IPS-15b (cell line): Measurements from ENCODE around the gene RPL39L.
A peak's percentile ranks its signal among the peaks of the same experiment; 100 is the strongest.
"Not testable (repeated sequence)": the region's sequence is repeated elsewhere in the genome, so short reads cannot be mapped to it uniquely, and the experiment has no call there.

Source experiments
- H3K27me3 ChIP-seq: one replicate; pipeline ENCODE4 v1.6.1; 2013; ENCODE audit warnings: low read length; ENCODE audit not compliant: control insufficient read depth, insufficient read depth
- H3K36me3 ChIP-seq: one replicate; pipeline ENCODE4 v1.6.1; 2013; ENCODE audit warnings: low read length; ENCODE audit not compliant: control insufficient read depth, insufficient read depth
- H3K4me1 ChIP-seq: one replicate; pipeline ENCODE4 v1.6.1; 2013; ENCODE audit warnings: mild to moderate bottlenecking, low read length; ENCODE audit not compliant: control insufficient read depth, insufficient read depth
- H3K4me3 ChIP-seq: one replicate; pipeline ENCODE4 v1.5.1; 2013; ENCODE audit warnings: low read depth, low read length
- H3K9ac ChIP-seq: one replicate; pipeline ENCODE4 v1.6.1; 2013; ENCODE audit warnings: low read depth, mild to moderate bottlenecking, low read length
- H3K9me3 ChIP-seq: one replicate; pipeline ENCODE4 v1.6.1; 2013; ENCODE audit warnings: mild to moderate bottlenecking, low read length; ENCODE audit not compliant: control insufficient read depth, insufficient read depth

Gene RPL39L

DNA sequence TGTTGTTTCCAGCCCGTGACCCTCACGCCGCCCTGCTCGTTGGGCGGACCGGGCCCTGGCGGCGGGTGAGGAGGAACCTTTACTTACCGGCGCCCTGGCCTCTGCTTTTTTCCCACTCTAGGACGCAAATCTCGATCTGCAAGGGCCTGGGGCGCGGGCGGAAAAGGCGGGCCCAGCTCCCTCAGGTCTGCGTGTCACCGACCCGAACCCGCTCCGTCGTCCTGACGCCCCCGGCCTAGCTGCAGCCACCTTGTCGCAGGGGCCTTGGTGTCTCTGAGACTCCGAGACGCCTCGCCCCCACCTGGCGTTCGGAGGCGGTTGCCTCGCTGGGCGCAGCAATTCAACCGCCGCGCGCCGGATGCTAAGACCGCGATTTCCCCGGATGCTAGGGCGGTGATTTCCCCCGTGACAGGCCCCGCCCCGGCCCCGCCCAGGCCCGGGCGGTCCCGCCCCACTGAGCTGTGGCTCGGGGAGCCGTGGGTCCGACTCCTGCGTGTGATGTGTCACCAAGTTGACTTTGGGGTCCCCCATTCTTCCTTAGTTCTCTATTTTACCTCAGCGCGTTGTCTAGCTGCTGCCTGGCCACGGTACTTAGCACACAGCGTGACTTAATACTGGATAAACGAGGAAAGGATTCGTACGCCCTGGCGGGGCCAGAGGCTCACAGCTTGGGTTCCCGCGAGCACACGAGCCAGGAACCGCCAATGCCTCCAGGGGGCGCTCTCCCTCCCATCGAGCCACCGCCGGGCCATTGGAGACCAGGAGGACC is at the start of gene RPL39L:
RPL39L (minus strand) TSS at position 371 of the 769 bp plus-strand sequence. CDS start 18,196 bp downstream, outside the sequence.
- Histone ChIP-seq H3K4me3 (peak within 1 kb of the TSS; percentile 89), H3K27me3 (no peaks in the 10 kb centered on the region), H3K9me3 (no peaks in the 10 kb centered on the region), H3K4me1 (peaks cover 3% of the 10 kb centered on the region), H3K9ac (peak within 1 kb of the TSS; percentile 87), H3K36me3 (no peaks in the 10 kb centered on the region)

DNA sequence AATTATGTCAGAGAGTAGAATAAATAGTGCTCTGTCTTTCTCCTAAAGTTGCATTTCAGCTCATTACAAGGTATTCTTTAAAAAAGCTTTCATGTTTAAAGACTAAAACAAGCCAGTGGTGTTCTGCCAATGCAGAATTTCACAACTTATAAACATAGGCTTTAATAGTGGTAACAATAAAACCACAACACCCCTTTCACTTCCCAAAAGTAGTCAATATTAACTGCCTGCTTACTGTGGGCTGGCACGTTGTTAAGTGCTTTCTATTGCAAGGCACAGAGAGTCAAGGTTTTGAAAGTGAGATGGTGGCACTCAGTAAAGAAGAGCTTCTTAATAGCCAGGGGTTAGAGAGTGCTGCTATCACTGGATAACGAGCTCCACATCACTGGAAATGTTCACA is 49.6 kb upstream of the RPL39L start:
- Histone ChIP-seq H3K36me3 (no peaks in the 10 kb centered on the region), H3K9ac (no peak overlapping the region), H3K27me3 (no peaks in the 10 kb centered on the region), H3K4me3 (no peak overlapping the region), H3K9me3 (no peaks in the 10 kb centered on the region), H3K4me1 (peaks cover 25% of the 10 kb centered on the region)

DNA sequence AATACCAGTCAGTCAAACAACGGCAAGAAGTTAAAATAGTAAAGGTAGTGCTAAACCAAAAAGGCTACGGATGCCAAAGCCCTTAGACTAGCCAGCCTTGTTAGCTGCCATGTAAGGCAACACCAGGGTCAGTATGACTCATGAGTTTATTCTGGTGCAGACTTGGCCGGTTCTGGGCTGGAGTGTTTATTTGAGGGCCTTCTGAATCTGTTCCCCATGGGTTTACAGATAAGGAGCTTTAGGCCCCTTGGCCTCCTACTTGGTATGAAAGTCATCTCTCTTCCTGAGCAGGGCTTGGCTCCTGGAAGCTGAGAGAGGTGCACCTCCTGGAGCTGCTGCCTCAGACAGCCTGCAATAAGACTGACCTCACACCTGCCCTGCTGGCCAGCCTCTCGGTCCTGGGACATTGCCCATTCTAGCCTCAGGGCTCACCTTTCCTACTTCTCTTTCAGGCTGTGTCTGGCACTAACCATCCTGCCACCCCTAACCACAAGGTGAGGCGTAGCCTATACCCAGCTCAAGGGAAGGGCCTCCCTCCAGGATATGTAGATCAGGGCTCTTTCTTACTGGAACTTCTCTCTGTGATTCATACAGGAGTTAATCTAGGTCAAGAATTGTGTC is 47.6 kb upstream of the RPL39L start:
- H3K36me3 ChIP-seq = no peaks in the 10 kb centered on the region
- no peaks in the 10 kb centered on the region for H3K27me3 ChIP-seq
- no peak overlapping the region for H3K9ac ChIP-seq
- no peak overlapping the region for H3K4me3 ChIP-seq
- peaks cover 39% of the 10 kb centered on the region for H3K4me1 ChIP-seq
- H3K9me3 ChIP-seq = no peaks in the 10 kb centered on the region

DNA sequence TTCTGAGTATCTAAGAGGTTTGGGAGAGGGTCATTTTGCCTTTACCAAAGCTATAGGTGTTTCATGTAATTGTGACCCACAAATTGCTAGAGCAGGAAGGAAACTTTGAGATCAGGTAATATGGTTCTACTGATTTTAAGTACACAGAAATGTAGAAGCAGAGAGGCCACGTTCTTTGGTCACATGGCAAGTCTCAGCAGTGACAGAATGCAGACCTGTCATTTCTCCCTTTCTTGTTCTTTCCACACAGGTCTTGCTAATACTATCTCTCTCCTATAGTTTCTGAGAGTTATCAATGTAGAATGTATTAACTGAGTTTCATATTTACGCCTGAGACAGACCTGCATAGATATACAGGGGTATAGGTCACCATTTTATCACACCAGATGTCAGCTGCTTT is 47.1 kb upstream of the RPL39L start:
- Histone ChIP-seq H3K9ac (no peak overlapping the region), H3K4me1 (peaks cover 44% of the 10 kb centered on the region), H3K27me3 (no peaks in the 10 kb centered on the region), H3K9me3 (no peaks in the 10 kb centered on the region), H3K36me3 (no peaks in the 10 kb centered on the region), H3K4me3 (no peak overlapping the region)

DNA sequence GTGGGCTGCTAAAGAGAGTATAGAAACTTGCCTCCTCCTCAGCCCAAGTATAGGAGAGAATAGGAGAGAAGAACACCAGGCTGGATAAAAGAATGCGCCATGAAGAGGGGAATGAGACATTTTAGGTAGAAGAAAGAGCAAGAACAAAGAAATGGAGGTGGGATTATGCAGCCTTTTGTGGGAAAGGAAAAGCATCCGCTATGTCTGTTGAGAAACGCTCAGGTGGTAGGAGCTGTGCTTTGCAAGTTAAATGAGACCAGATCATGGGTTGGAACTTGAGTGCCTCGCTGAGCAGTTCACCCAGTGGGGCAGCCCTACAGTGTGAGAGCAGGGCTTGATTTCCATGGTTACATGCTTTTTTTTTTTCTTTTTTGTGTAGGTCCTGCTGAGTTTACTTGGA is 46.5 kb upstream of the RPL39L start:
- Histone ChIP-seq H3K9ac (peak overlapping the region; percentile 17), H3K36me3 (no peaks in the 10 kb centered on the region), H3K27me3 (no peaks in the 10 kb centered on the region), H3K9me3 (no peaks in the 10 kb centered on the region), H3K4me1 (peaks cover 45% of the 10 kb centered on the region), H3K4me3 (peak overlapping the region; percentile 27)

DNA sequence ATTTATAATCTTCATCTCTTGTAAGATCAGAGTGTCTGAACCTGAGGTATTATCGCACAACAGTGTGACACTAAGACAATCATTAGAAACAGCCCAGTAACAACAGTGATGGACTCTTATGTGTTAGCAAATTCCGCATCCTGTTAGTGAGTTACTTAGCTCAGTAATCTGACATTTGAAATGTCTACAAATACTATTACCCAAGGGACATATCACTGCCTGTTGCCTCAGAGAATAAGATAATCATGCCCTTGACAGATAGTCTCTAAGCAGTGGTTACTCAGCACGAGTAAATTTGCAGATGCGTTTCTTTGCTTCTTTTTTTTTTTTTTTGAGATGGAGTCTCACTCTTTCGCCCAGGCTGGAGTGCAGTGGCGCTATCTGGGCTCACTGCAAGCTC is 44.6 kb upstream of the RPL39L start:
- Histone ChIP-seq H3K4me3 (peak overlapping the region; percentile 9), H3K9ac (peak overlapping the region; percentile 63), H3K9me3 (no peaks in the 10 kb centered on the region), H3K36me3 (peaks cover 3% of the 10 kb centered on the region), H3K4me1 (peaks cover 45% of the 10 kb centered on the region), H3K27me3 (no peaks in the 10 kb centered on the region)

DNA sequence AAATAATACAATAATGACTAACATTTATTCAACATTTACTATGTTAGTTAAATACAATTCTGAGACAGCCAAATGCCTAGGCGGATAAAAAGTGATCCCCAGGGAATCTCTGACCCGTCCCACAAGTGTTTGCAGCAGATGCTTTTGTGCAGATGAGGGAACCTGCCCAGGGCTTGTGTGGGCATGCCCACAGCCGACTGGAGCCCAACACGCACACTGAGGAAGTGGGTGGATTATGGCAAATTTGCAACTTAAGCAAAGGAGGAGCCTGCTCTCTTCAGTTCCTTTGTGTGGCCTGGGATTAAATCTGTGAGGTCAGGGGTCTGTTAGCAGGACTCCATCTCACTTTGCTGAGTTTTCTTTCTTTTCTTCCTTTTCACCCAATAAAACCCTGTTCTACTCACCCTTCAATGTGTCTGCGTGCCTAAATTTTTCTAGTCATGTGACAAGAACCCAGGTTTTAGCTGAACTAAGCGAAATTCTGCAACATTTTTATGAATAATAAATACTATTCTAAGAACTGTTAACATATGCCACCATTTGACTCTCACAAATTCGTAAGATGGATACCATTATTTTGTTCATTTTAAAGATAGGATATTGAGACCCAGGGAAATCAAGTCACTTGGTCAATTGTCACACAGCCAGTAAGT is 44.0 kb upstream of the RPL39L start:
- peak overlapping the region; percentile 9 for H3K4me3 ChIP-seq
- H3K36me3 ChIP-seq = peaks cover 3% of the 10 kb centered on the region
- peak overlapping the region; percentile 63 for H3K9ac ChIP-seq
- no peaks in the 10 kb centered on the region for H3K9me3 ChIP-seq
- no peaks in the 10 kb centered on the region for H3K27me3 ChIP-seq
- H3K4me1 ChIP-seq = peaks cover 45% of the 10 kb centered on the region

DNA sequence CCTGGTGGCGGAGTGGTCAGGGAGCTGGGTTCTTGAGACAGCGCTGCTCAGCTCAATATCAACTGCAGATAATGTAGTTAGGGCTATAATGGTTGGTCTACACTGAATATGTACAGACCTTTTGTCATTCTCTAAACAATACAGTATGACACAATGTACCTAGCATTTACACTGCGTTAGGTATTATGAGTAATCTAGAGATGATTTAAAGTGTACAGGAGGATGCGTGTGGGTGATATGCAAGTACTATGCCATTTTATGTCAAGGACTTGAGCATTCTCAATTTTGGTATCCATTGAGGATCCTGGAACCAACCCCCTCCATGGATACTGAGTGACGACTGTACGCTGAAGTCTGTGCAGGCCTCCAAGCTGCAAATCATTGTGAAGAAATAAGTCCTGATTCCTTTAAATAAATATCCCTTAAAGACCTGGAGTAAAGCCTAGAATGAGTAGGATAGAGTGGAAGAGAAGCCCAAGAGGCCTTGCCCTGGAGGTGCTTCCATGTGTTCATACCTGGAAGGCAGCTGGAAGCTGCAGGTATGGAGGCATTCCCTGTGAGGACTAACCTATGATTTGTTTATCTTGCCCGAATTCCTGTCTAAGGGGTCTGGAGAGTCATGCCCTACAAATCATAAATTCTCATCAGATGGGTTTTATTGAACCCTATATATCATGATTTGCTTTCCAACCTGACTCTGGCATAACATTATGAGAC is 42.3 kb upstream of the RPL39L start:
- peak overlapping the region; percentile 90 for H3K9ac ChIP-seq
- H3K4me1 ChIP-seq = peaks cover 34% of the 10 kb centered on the region
- H3K36me3 ChIP-seq = peaks cover 3% of the 10 kb centered on the region
- no peaks in the 10 kb centered on the region for H3K27me3 ChIP-seq
- no peaks in the 10 kb centered on the region for H3K9me3 ChIP-seq
- peak overlapping the region; percentile 45 for H3K4me3 ChIP-seq

DNA sequence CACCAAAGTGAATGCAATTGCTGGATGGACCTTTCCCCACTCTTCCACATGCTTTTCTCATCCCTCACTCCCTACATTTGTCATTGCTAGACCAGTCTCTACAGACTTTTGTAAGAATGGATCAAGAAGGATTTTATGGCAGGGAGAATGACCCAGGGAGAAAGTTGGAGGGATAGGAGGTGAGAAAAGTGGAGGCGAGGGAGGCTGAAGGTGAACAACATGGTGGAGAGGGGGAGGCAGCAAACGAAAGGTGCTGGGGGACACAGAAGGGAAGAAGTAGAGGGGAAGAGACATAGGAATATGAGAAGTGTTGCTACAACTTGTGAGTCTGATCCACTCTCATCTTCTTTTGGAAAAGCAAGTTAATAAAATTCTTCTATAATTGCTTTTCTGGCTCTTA is 33.6 kb upstream of the RPL39L start:
- peaks cover 22% of the 10 kb centered on the region for H3K36me3 ChIP-seq
- H3K4me1 ChIP-seq = peaks cover 11% of the 10 kb centered on the region
- no peaks in the 10 kb centered on the region for H3K9me3 ChIP-seq
- H3K4me3 ChIP-seq = peak overlapping the region; percentile 6
- H3K9ac ChIP-seq = no peak overlapping the region
- no peaks in the 10 kb centered on the region for H3K27me3 ChIP-seq

DNA sequence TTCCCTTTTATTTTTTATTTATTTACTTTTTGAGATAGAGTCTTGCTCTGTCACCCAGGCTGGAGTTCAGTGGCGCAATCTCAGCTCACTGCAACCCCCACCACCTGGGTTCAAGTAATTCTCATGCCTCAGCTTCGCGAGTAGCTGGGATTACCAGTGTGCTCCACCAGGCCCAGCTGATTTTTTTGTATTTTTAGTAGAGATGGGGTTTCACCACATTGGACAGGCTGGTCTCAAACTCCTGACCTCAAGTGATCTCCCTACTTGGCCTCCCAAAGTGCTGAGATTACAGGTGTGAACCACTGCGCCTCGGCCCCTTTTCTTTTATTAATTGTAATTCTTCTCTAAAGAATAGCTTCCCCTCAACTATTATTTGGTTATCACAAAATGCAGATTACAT is 31.6 kb upstream of the RPL39L start:
- not testable (repeated sequence) for H3K27me3 ChIP-seq, H3K9me3 ChIP-seq, H3K4me3 ChIP-seq, H3K9ac ChIP-seq
- Histone ChIP-seq H3K36me3 (peaks cover 22% of the 10 kb centered on the region), H3K4me1 (peaks cover 22% of the 10 kb centered on the region)

DNA sequence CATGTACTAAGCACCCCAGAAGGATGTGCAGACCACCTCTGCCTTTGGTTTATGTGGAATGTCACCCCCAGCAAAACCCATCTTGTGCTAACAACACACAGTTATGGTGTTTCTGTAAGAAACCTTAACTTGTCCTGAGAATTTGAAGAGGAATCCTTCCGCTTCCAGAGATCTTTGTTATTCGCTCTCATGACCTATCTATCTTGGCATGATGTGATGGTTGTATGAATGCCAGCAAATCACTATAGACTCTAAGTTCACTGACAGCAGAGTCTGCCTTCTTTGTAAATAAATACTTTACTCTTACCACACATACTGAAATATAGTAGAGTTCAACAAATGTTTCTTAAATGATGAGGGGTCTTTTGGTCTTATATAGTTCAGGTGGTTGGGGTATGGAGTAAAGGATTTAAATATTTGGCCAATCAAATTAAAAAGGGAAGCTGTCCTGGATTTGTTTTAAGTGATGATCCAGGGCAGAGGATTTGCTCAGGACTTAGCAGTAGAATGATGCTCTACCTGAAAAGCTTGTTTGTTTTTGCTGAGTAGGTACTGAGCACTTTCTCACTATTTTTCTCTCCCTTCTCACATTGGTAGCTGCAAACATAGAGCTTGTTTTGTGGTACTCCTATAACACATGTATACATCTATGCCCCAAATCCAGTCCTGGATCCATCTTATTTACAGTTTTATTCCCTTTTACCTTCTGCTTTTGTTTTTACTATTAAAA is 30.1 kb upstream of the RPL39L start:
- H3K9me3 ChIP-seq = no peaks in the 10 kb centered on the region
- peaks cover 15% of the 10 kb centered on the region for H3K36me3 ChIP-seq
- H3K27me3 ChIP-seq = no peaks in the 10 kb centered on the region
- peaks cover 31% of the 10 kb centered on the region for H3K4me1 ChIP-seq
- no peak overlapping the region for H3K9ac ChIP-seq
- H3K4me3 ChIP-seq = no peak overlapping the region
